Gastroesophageal sphincter (tissue), 3 donors: Measurements from ENCODE around the gene SMURF1.

ENCODE experiments used
- EP300 ChIP-seq: sonication (generic); formaldehyde crosslinking; IDR thresholded peaks from one replicate; pipeline ENCODE4 v1.6.1; 2017; ENCODE audit warnings: antibody characterized with exemption, mild to moderate bottlenecking
- POLR2A ChIP-seq, 2 donors: fragments of 450-650 bp; IDR thresholded peaks; one replicate each; pipeline ENCODE4 v1.6.1; 2017; ENCODE audit warnings: antibody characterized with exemption in 2 of 2, mild to moderate bottlenecking in 2 of 2, moderate library complexity in 1 of 2
- POLR2AphosphoS5 ChIP-seq: sonication (generic); formaldehyde crosslinking; IDR thresholded peaks from one replicate; pipeline ENCODE4 v1.6.1; 2017; ENCODE audit warnings: antibody characterized with exemption
- TF ChIP-seq, protein P1 (sequence below), 4 experiments: fragments of 200-600 bp in 2 of 4; fragments of 450-650 bp in 2 of 4; sonication (generic) in 1 of 4; IDR thresholded peaks; one replicate each; pipeline ENCODE4 v1.5.1; 2017 to 2019; ENCODE audit warnings: antibody characterized with exemption in 4 of 4, mild to moderate bottlenecking in 2 of 4, moderate library complexity in 2 of 4

DNA sequence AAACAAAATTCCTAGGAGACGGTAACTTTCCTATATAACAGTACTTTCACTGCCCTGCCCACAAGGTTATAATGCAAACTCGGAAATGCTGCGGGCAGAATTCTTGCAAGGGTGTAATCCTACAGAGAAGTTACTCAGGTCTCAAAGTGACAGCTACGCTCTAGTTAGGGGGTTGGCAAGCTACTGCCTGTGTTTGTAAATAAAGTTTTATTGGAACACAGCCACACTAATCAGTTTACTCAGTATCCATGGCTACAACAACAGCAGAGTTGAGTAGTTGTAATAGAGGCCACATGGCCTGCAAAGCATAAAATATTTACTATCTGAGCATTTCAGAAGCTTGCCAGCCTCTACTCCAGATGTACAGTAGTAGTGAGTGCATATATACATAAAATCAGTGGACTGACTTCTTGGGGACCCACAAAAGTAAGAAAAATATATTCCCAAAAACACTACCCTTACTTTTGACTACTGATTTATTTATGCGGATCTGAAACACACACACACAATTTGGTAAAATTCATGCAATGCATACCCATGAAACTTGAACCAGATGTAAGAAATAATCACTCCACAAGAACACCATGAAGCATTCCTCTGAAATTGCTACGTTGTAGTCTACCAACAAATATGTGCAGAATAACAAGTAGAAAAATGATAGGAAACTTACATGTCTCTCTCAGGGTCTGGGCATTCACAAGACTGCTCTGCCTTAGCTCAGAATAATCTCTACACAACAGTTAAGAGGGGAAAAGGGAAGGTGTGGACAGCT is 53.0 kb downstream of the SMURF1 start:
- TF ChIP-seq POLR2A (IDR thresholded peaks at IDR 0.05) (no peak), POLR2AphosphoS5 (no peak), EP300 (no peak)
- TF ChIP-seq, protein P1, sequence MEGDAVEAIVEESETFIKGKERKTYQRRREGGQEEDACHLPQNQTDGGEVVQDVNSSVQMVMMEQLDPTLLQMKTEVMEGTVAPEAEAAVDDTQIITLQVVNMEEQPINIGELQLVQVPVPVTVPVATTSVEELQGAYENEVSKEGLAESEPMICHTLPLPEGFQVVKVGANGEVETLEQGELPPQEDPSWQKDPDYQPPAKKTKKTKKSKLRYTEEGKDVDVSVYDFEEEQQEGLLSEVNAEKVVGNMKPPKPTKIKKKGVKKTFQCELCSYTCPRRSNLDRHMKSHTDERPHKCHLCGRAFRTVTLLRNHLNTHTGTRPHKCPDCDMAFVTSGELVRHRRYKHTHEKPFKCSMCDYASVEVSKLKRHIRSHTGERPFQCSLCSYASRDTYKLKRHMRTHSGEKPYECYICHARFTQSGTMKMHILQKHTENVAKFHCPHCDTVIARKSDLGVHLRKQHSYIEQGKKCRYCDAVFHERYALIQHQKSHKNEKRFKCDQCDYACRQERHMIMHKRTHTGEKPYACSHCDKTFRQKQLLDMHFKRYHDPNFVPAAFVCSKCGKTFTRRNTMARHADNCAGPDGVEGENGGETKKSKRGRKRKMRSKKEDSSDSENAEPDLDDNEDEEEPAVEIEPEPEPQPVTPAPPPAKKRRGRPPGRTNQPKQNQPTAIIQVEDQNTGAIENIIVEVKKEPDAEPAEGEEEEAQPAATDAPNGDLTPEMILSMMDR (IDR thresholded peaks at IDR 0.05), result no peak
